ENCODE measurements around the gene CBLIF. TPM values are rescaled to one million over a fixed set of nuclear protein-coding genes. Genes with fewer than 3 reads are reported as not detected.

CBLIF gene
- polyA plus RNA-seq, 1 donor (not counting 4 experiments of a cell fraction or from before 2014, with no cell fraction given), result not detected

GRCh38 chr11:59866397-59866796, 21.1 kb upstream of the CBLIF start, which contains the start of gene TCN1:
Gene TCN1, minus strand, starts transcription at chr11:59866487. Its CDS starts 17 bp downstream, at chr11:59866470.
- dilution Hi-C loops (cut with MboI; ENCODE audit: extremely low pct_ligation_motif_present, low sequenced_read_pairs), result no loop called here
- H3K4me1 ChIP-seq (ENCODE audit: control insufficient read depth, extremely low read depth, insufficient read depth, low read length), result peaks cover 8% of the 10 kb centered on the region
- no peaks in the 10 kb centered on the region for H3K27me3 ChIP-seq (ENCODE audit: control insufficient read depth, extremely low read depth, insufficient read depth, low read length)
- no peaks in the 10 kb centered on the region for H4K20me1 ChIP-seq (ENCODE audit: control insufficient read depth, extremely low read depth, insufficient read depth, low read length)
- no peak within 1 kb of the TSS for H3K4me2 ChIP-seq (ENCODE audit: control insufficient read depth, extremely low read depth, insufficient read depth, low read depth, low read length)
- no peaks in the 10 kb centered on the region for H3K9me1 ChIP-seq (ENCODE audit: control insufficient read depth, extremely low read depth, insufficient read depth, low read length)
- no peaks in the 10 kb centered on the region for H3K9me3 ChIP-seq (ENCODE audit: control insufficient read depth, low read depth, low read length)
- H3K79me2 ChIP-seq (ENCODE audit: control insufficient read depth, insufficient read depth, low read length), result no peaks in the 10 kb centered on the region
- no peak within 1 kb of the TSS for H3K9ac ChIP-seq (ENCODE audit: control insufficient read depth, extremely low read depth, insufficient read depth, low read length)
- no peak for DNase-seq (ENCODE audit: low read depth, low spot score)
- H3K4me3 ChIP-seq (ENCODE audit: control insufficient read depth in 2 of 3, extremely low read depth in 1 of 3, insufficient read depth in 2 of 3, low read depth in 1 of 3, low read length in 3 of 3), result no peak within 1 kb of the TSS
- H2AFZ ChIP-seq (ENCODE audit: control insufficient read depth, low read length), result peak within 1 kb of the TSS; percentile 5
- no peaks in the 10 kb centered on the region for H3K36me3 ChIP-seq (ENCODE audit: control insufficient read depth in 2 of 2, extremely low read depth in 1 of 2, insufficient read depth in 2 of 2, low read length in 2 of 2)
- FAIRE-seq, result peak; percentile 34
- TF ChIP-seq CTCF (optimal IDR thresholded peaks at IDR 0.05 in 1 of 3, IDR thresholded peaks at IDR 0.05 in 1 of 3, conservative IDR thresholded peaks at IDR 0.05 in 1 of 3; ENCODE audit: extremely low read depth in 1 of 3, insufficient read depth in 2 of 3, low read length in 3 of 3), result peak in 1 of 3 experiments; percentile 21
- no peak for TF ChIP-seq EZH2 (IDR thresholded peaks at IDR 0.05; ENCODE audit: low read length)
- no peak within 1 kb of the TSS for H3K27ac ChIP-seq (ENCODE audit: control insufficient read depth, insufficient read depth, low read length)

- H3K4me1 ChIP-seq (ENCODE audit: control insufficient read depth, extremely low read depth, insufficient read depth, low read length), result peaks cover 8% of the 10 kb centered on the region
- H3K9me3 ChIP-seq (ENCODE audit: control insufficient read depth, low read depth, low read length), result no peaks in the 10 kb centered on the region
- no peak overlapping the region for H3K27ac ChIP-seq (ENCODE audit: control insufficient read depth, insufficient read depth, low read length)
- no peaks in the 10 kb centered on the region for H3K9me1 ChIP-seq (ENCODE audit: control insufficient read depth, extremely low read depth, insufficient read depth, low read length)
- DNase-seq (ENCODE audit: low read depth, low spot score), result no peak
- H4K20me1 ChIP-seq (ENCODE audit: control insufficient read depth, extremely low read depth, insufficient read depth, low read length), result no peaks in the 10 kb centered on the region
- H3K27me3 ChIP-seq (ENCODE audit: control insufficient read depth, extremely low read depth, insufficient read depth, low read length), result no peaks in the 10 kb centered on the region
- no peaks in the 10 kb centered on the region for H3K79me2 ChIP-seq (ENCODE audit: control insufficient read depth, insufficient read depth, low read length)
- H3K36me3 ChIP-seq (ENCODE audit: control insufficient read depth in 2 of 2, extremely low read depth in 1 of 2, insufficient read depth in 2 of 2, low read length in 2 of 2), result no peaks in the 10 kb centered on the region
- H3K4me2 ChIP-seq (ENCODE audit: control insufficient read depth, extremely low read depth, insufficient read depth, low read depth, low read length), result no peak overlapping the region
- no peak overlapping the region for H3K4me3 ChIP-seq (ENCODE audit: control insufficient read depth in 2 of 3, extremely low read depth in 1 of 3, insufficient read depth in 2 of 3, low read depth in 1 of 3, low read length in 3 of 3)
- TF ChIP-seq EZH2 (IDR thresholded peaks at IDR 0.05; ENCODE audit: low read length), result no peak
- no peak for TF ChIP-seq CTCF (optimal IDR thresholded peaks at IDR 0.05 in 1 of 3, IDR thresholded peaks at IDR 0.05 in 1 of 3, conservative IDR thresholded peaks at IDR 0.05 in 1 of 3; ENCODE audit: extremely low read depth in 1 of 3, insufficient read depth in 2 of 3, low read length in 3 of 3)
- no peak overlapping the region for H3K9ac ChIP-seq (ENCODE audit: control insufficient read depth, extremely low read depth, insufficient read depth, low read length)
- H2AFZ ChIP-seq (ENCODE audit: control insufficient read depth, low read length), result peak overlapping the region; percentile 5
- FAIRE-seq, result peak; percentile 59
- dilution Hi-C loops (cut with MboI; ENCODE audit: extremely low pct_ligation_motif_present, low sequenced_read_pairs), result no loop called here
Measured at GRCh38 chr11:59865031-59865430, 19.7 kb upstream of the CBLIF start.

All from keratinocyte (primary cell).